ENCODE results near the gene SENP3.

Gene SENP3

DNA sequence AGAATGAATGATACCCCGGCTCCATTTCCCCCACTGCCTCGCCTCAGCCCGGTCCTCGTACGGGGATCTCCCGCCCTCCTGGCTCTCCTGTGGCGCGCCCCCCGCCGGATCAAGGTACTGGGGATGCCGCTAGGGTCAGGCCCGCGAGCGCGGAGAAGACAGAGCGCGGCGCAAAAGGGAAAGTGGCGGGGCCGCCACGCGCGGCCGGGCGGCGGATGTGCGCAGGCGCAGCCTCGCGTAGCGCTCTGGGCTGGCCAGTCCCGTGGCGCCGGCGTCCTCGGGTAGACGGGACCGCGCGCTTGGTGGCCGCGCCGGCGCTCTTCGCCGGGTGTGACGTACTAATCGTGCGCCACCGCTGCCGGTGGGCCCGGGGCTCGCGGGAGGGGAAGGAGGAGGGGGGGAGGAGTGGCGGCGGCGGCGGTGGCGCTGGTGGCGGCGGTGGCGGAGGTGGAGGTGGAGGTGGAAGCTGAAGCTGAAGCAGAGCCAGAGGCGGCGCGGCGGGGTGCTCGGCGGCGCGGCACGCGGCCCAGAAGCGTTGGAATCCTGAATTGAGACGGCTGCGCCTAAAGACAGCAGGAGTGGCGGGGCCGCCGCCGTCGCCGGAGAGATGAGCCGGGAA is at the start of gene SENP3:
Gene SENP3, plus strand, starts transcription at position 331 of the 619 bp plus-strand sequence. CDS start 1,158 bp downstream, outside the sequence.
- Histone ChIP-seq H3K36me3 (ENCODE audit: control insufficient read depth, insufficient read depth, low read length) (peaks cover 12% of the 10 kb centered on the region), H3K27ac (ENCODE audit: low read length) (no peak within 1 kb of the TSS), H3K27me3 (ENCODE audit: control insufficient read depth, insufficient read depth, low read length) (no peaks in the 10 kb centered on the region), H3K9me3 (ENCODE audit: control insufficient read depth, insufficient read depth, low read length) (no peaks in the 10 kb centered on the region), H3K4me1 (ENCODE audit: control insufficient read depth, insufficient read depth, low read length) (peaks cover 3% of the 10 kb centered on the region), H3K4me3 (ENCODE audit: low read length) (peak within 1 kb of the TSS; percentile 59)
- no CpG with 5 or more reads among the region's 82 CpGs for WGBS (ENCODE audit: insufficient coverage, insufficient read length)
- peak; percentile 68 for DNase-seq (ENCODE audit: low read depth, low spot score)

- no peak overlapping the region for H3K4me3 ChIP-seq (ENCODE audit: low read length)
- H3K9me3 ChIP-seq (ENCODE audit: control insufficient read depth, insufficient read depth, low read length) = no peaks in the 10 kb centered on the region
- H3K4me1 ChIP-seq (ENCODE audit: control insufficient read depth, insufficient read depth, low read length) = no peaks in the 10 kb centered on the region
- H3K27me3 ChIP-seq (ENCODE audit: control insufficient read depth, insufficient read depth, low read length) = no peaks in the 10 kb centered on the region
- peaks cover 54% of the 10 kb centered on the region for H3K36me3 ChIP-seq (ENCODE audit: control insufficient read depth, insufficient read depth, low read length)
- no CpG with 5 or more reads among the region's 15 CpGs for WGBS (ENCODE audit: insufficient coverage, insufficient read length)
- H3K27ac ChIP-seq (ENCODE audit: low read length) = no peak overlapping the region
- no peak for DNase-seq (ENCODE audit: low read depth, low spot score)
These were observed 49.6 kb upstream of the SENP3 start for GRCh38 chr17:7512105-7512504.

GRCh38 chr17:7512824-7513540 is 48.7 kb upstream of the SENP3 start:
- peaks cover 53% of the 10 kb centered on the region for H3K36me3 ChIP-seq (ENCODE audit: control insufficient read depth, insufficient read depth, low read length)
- H3K4me1 ChIP-seq (ENCODE audit: control insufficient read depth, insufficient read depth, low read length) = no peaks in the 10 kb centered on the region
- DNase-seq (ENCODE audit: low read depth, low spot score) = no peak
- H3K27me3 ChIP-seq (ENCODE audit: control insufficient read depth, insufficient read depth, low read length) = no peaks in the 10 kb centered on the region
- H3K9me3 ChIP-seq (ENCODE audit: control insufficient read depth, insufficient read depth, low read length) = no peaks in the 10 kb centered on the region
- no peak overlapping the region for H3K4me3 ChIP-seq (ENCODE audit: low read length)
- no peak overlapping the region for H3K27ac ChIP-seq (ENCODE audit: low read length)
- WGBS (ENCODE audit: insufficient coverage, insufficient read length) = no CpG with 5 or more reads among the region's 20 CpGs

DNA sequence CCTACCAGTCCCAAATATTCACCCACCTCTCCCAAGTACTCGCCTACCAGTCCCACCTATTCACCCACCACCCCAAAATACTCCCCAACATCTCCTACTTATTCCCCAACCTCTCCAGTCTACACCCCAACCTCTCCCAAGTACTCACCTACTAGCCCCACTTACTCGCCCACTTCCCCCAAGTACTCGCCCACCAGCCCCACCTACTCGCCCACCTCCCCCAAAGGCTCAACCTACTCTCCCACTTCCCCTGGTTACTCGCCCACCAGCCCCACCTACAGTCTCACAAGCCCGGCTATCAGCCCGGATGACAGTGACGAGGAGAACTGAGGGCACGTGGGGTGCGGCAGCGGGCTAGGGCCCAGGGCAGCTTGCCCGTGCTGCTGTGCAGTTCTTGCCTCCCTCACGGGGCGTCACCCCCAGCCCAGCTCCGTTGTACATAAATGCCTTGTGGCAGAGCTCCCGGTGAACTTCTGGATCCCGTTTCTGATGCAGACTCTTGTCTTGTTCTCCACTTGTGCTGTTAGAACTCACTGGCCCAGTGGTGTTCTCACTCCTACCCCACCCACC is 47.8 kb upstream of the SENP3 start:
- Histone ChIP-seq H3K27me3 (ENCODE audit: control insufficient read depth, insufficient read depth, low read length) (no peaks in the 10 kb centered on the region), H3K36me3 (ENCODE audit: control insufficient read depth, insufficient read depth, low read length) (peaks cover 46% of the 10 kb centered on the region), H3K4me1 (ENCODE audit: control insufficient read depth, insufficient read depth, low read length) (no peaks in the 10 kb centered on the region), H3K27ac (ENCODE audit: low read length) (no peak overlapping the region), H3K9me3 (ENCODE audit: control insufficient read depth, insufficient read depth, low read length) (no peaks in the 10 kb centered on the region), H3K4me3 (ENCODE audit: low read length) (no peak overlapping the region)
- WGBS (ENCODE audit: insufficient coverage, insufficient read length) = no CpG with 5 or more reads among the region's 17 CpGs
- no peak for DNase-seq (ENCODE audit: low read depth, low spot score)

DNA sequence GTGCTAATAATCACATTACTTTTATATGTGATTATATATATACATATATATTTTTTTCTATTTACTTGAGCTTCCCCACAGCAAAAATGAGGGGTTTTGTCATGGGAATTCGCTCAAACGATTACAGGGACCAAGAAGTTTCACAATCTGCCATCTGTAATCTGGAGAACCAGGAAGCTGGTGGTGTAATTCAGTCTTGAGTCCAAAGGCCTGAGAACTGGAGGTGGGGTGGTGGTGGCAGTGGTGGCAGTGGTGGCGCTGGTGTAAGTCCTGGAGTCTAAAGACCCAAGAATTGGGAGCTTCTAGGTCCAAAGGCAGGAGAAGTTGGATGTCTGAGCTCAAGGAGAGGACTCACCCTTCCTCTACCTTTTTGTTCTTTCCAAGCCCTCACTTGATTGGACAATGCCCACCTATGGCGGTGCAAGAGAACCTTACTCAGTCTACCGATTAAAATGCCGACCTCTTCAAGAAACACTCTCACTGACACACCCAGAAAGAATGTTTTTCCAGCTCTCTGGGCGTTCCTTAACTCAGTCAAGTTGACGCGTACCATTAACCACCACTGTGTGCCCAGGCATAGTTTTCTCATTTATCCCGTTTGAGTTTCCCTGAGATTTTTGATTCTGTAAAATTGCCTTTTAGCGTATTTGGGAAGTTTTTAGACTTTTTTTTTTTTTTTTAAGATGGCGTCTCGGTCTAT is 45.7 kb upstream of the SENP3 start:
- no CpG with 5 or more reads among the region's 13 CpGs for WGBS (ENCODE audit: insufficient coverage, insufficient read length)
- Histone ChIP-seq H3K4me1 (ENCODE audit: control insufficient read depth, insufficient read depth, low read length) (no peaks in the 10 kb centered on the region), H3K27me3 (ENCODE audit: control insufficient read depth, insufficient read depth, low read length) (no peaks in the 10 kb centered on the region), H3K4me3 (ENCODE audit: low read length) (no peak overlapping the region), H3K36me3 (ENCODE audit: control insufficient read depth, insufficient read depth, low read length) (peaks cover 32% of the 10 kb centered on the region), H3K27ac (ENCODE audit: low read length) (no peak overlapping the region), H3K9me3 (ENCODE audit: control insufficient read depth, insufficient read depth, low read length) (no peaks in the 10 kb centered on the region)
- DNase-seq (ENCODE audit: low read depth, low spot score) = no peak

DNA sequence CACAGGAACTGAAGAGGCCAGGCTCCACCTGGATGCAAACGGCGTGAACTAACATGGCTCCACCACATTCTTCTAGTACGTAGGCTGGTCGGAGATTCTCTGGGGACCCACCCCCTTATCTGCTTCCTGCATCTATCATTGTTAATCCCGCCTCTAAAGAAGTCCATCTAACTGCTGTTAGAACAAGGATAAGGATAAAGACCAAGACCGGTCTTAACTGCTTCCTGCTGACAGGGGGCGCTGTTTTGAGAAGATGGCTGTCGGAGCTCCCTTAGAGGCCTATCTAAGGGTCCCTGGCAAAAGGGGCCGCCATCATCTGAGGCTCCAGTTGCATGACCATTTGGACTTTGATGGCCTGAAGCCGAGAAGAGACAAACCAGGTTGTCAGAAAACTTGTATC is 38.7 kb upstream of the SENP3 start:
- Histone ChIP-seq H3K4me1 (ENCODE audit: control insufficient read depth, insufficient read depth, low read length) (no peaks in the 10 kb centered on the region), H3K27ac (ENCODE audit: low read length) (no peak overlapping the region), H3K36me3 (ENCODE audit: control insufficient read depth, insufficient read depth, low read length) (no peaks in the 10 kb centered on the region), H3K27me3 (ENCODE audit: control insufficient read depth, insufficient read depth, low read length) (no peaks in the 10 kb centered on the region), H3K9me3 (ENCODE audit: control insufficient read depth, insufficient read depth, low read length) (no peaks in the 10 kb centered on the region; the same call in 1 of the 2 replicates), H3K4me3 (ENCODE audit: low read length) (no peak overlapping the region)
- peak; percentile 45 for DNase-seq (ENCODE audit: low read depth, low spot score)
- no CpG with 5 or more reads among the region's 10 CpGs for WGBS (ENCODE audit: insufficient coverage, insufficient read length)

GRCh38 chr17:7528842-7529241 is 32.9 kb upstream of the SENP3 start:
- Histone ChIP-seq H3K4me3 (ENCODE audit: low read length) (no peak overlapping the region), H3K36me3 (ENCODE audit: control insufficient read depth, insufficient read depth, low read length) (no peaks in the 10 kb centered on the region), H3K4me1 (ENCODE audit: control insufficient read depth, insufficient read depth, low read length) (no peaks in the 10 kb centered on the region), H3K27me3 (ENCODE audit: control insufficient read depth, insufficient read depth, low read length) (no peaks in the 10 kb centered on the region), H3K27ac (ENCODE audit: low read length) (no peak overlapping the region), H3K9me3 (ENCODE audit: control insufficient read depth, insufficient read depth, low read length) (peaks cover 1% of the 10 kb centered on the region)
- DNase-seq (ENCODE audit: low read depth, low spot score) = no peak

DNA sequence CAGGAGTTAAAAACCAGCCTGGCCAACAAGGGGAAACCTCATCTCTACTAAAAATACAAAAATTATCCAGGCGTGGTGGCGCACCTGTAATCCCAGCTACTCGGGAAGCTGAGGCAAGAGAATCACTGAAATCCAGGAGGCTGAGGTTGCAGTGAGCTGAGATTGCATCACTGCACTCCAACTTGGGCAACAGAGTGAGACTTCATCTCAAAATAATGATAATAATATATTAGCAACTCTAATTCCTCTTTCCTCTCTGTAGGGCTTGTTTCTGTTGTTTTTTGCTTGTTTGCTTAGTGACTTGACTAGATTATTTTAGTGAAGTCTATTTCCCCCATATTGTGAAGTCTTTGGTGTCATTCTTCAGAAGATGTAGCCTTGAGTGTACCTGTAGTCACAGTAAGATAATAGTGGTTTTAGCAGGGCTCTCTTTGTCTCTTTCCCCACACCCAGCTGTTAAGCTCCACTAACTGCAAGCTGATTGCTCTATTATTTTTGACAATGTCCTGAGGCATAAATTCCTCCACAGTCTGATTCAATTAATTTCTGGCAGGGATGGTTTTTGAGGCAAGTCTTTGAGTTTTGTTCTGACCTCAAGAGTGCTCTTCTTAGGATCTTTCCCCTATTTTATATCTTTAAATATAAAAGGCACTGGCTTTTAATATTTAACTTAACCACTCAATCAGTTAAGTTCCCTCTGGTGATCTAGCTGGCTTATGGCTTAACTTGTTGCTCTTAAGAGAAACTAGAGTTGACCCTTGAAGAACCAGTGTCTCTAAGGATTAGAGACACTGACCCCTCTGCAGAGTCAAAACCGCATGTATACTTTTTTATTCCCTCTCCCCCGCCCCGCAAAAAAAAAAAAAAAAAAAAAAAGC is 31.5 kb upstream of the SENP3 start:
- Histone ChIP-seq H3K9me3 (ENCODE audit: control insufficient read depth, insufficient read depth, low read length) (peaks cover 1% of the 10 kb centered on the region), H3K27me3 (ENCODE audit: control insufficient read depth, insufficient read depth, low read length) (no peaks in the 10 kb centered on the region; the same call in 1 of the 2 replicates), H3K36me3 (ENCODE audit: control insufficient read depth, insufficient read depth, low read length) (no peaks in the 10 kb centered on the region), H3K27ac (ENCODE audit: low read length) (no peak overlapping the region), H3K4me3 (ENCODE audit: low read length) (no peak overlapping the region), H3K4me1 (ENCODE audit: control insufficient read depth, insufficient read depth, low read length) (no peaks in the 10 kb centered on the region)
- no CpG with 5 or more reads among the region's 6 CpGs for WGBS (ENCODE audit: insufficient coverage, insufficient read length)
- DNase-seq (ENCODE audit: low read depth, low spot score) = no peak

DNA sequence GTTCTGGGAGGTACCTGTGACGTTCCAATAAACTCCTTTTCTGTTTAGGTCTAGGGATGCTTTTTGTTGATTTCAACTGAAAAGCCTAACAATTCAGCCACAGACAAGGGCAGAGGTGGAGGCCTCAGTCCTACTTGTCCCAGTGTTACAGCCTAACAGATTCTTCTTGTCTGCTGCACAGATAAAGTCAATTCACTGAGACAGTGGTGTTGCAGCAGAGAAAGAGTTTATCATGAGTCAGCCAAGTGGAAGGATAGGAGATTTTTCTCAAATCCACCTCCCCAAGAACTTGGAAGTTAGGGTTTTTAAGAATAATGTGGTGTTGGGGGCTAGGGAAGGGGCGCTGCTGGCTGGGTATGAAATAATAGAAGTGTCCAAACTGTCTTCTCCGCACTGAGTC is 23.7 kb upstream of the SENP3 start:
- Histone ChIP-seq H3K36me3 (ENCODE audit: control insufficient read depth, insufficient read depth, low read length) (no peaks in the 10 kb centered on the region), H3K9me3 (ENCODE audit: control insufficient read depth, insufficient read depth, low read length) (no peaks in the 10 kb centered on the region), H3K4me1 (ENCODE audit: control insufficient read depth, insufficient read depth, low read length) (no peaks in the 10 kb centered on the region), H3K27me3 (ENCODE audit: control insufficient read depth, insufficient read depth, low read length) (no peaks in the 10 kb centered on the region; the same call in 1 of the 2 replicates), H3K27ac (ENCODE audit: low read length) (no peak overlapping the region), H3K4me3 (ENCODE audit: low read length) (no peak overlapping the region)
- no CpG with 5 or more reads among the region's 3 CpGs for WGBS (ENCODE audit: insufficient coverage, insufficient read length)
- no peak for DNase-seq (ENCODE audit: low read depth, low spot score)
